BLaER1 (cell line): ENCODE results near the gene TRMT2A.

Source experiments
- H3K27ac ChIP-seq: shearing (Covaris generic); formaldehyde crosslinking; 2 replicates; pipeline ENCODE4 v1.8.1; 2022
- H3K27me3 ChIP-seq: shearing (Covaris generic); formaldehyde crosslinking; 2 replicates; pipeline ENCODE4 v1.8.1; 2022
- H3K36me3 ChIP-seq: shearing (Covaris generic); formaldehyde crosslinking; 2 replicates; pipeline ENCODE4 v1.8.1; 2022
- H3K4me1 ChIP-seq: shearing (Covaris generic); formaldehyde crosslinking; 2 replicates; pipeline ENCODE4 v1.8.1; 2022
- H3K4me2 ChIP-seq: shearing (Covaris generic); formaldehyde crosslinking; 2 replicates; pipeline ENCODE4 v1.8.1; 2022
- H3K4me3 ChIP-seq: shearing (Covaris generic); formaldehyde crosslinking; 2 replicates; pipeline ENCODE4 v1.8.1; 2022
- H3K9ac ChIP-seq: shearing (Covaris generic); formaldehyde crosslinking; 2 replicates; pipeline ENCODE4 v1.8.1; 2022
- H3K9me3 ChIP-seq: shearing (Covaris generic); formaldehyde crosslinking; 2 replicates; pipeline ENCODE4 v1.8.1; 2022
- H4K20me1 ChIP-seq: shearing (Covaris generic); formaldehyde crosslinking; 2 replicates; pipeline ENCODE4 v1.8.1; 2022
- Cebpa-rat ChIP-seq: shearing (Covaris generic); IDR thresholded peaks from 2 replicates; pipeline ENCODE4 v1.8.1; 2022

The TRMT2A gene

GRCh38 chr22:20135806-20136602, 19.0 kb upstream of the TRMT2A start:
- Histone ChIP-seq H3K4me2 (peak overlapping the region; percentile 99), H3K9me3 (no peaks in the 10 kb centered on the region), H3K9ac (peak overlapping the region; percentile 67), H3K27me3 (no peaks in the 10 kb centered on the region), H3K4me1 (peaks cover 69% of the 10 kb centered on the region), H3K36me3 (peaks cover 22% of the 10 kb centered on the region), H3K4me3 (no peak overlapping the region), H3K27ac (peak overlapping the region; percentile 69), H4K20me1 (peaks cover 89% of the 10 kb centered on the region)
- TF ChIP-seq Cebpa-rat = no peak

DNA sequence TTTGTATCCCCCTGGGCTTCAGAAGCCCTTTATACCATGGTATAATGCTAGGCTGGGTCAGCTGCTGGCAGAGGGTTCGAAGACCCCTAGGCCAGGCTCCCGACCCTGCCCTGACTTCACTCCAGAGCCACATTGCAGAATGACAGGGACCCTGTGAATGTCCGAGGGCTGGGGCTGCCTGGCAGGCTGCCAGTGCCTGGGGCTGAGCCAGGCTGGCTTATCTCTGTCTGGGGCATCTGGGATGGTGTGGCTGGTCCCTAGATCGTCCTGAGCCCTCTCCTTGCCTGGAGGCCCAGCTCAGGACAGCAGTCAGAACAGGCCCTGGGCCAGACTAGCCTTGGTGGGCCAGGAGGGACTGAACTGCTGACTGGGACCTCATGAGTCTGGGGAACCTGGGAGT, 18.2 kb upstream of the TRMT2A start:
- no peaks in the 10 kb centered on the region for H3K27me3 ChIP-seq
- peaks cover 81% of the 10 kb centered on the region for H4K20me1 ChIP-seq
- peaks cover 70% of the 10 kb centered on the region for H3K4me1 ChIP-seq
- peak overlapping the region; percentile 99 for H3K4me2 ChIP-seq
- H3K9ac ChIP-seq = peak overlapping the region; percentile 67
- no peak for TF ChIP-seq Cebpa-rat
- H3K9me3 ChIP-seq = no peaks in the 10 kb centered on the region
- H3K36me3 ChIP-seq = peaks cover 15% of the 10 kb centered on the region
- peak overlapping the region; percentile 69 for H3K27ac ChIP-seq
- H3K4me3 ChIP-seq = no peak overlapping the region

GRCh38 chr22:20133930-20134549, 17.0 kb upstream of the TRMT2A start:
- H3K27me3 ChIP-seq = no peaks in the 10 kb centered on the region
- peaks cover 3% of the 10 kb centered on the region for H3K36me3 ChIP-seq
- peak overlapping the region; percentile 99 for H3K4me2 ChIP-seq
- no peak overlapping the region for H3K27ac ChIP-seq
- H3K9ac ChIP-seq = no peak overlapping the region
- TF ChIP-seq Cebpa-rat = no peak
- H3K4me1 ChIP-seq = peaks cover 82% of the 10 kb centered on the region
- peaks cover 78% of the 10 kb centered on the region for H4K20me1 ChIP-seq
- no peaks in the 10 kb centered on the region for H3K9me3 ChIP-seq
- no peak overlapping the region for H3K4me3 ChIP-seq

DNA sequence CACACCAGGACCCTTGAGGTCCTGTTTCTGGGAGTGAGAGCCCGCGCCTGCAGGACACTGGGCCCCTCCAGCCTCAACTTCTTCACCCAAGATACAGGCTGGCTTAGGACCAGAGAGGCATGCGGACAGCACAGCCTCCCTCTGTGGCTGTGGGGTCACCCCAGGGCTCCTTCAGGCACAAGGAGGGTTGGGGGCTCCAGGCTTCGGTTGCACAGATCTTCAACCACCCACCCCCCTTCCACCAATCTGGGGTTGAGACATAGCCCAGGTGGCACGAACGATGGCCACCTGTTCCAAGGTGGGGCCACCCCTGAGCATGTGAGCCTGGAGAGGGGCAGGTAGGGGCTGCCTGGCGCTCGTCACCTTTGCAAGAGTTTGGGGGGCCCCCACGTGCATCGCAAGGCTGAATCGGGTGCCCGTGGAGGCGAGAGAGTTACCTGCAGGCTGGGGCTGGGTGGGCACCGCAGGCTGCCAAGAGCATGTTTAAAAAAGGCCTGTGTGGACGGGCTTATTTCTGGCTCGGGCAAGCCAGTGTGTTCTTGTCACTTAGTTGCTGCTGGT, 15.7 kb upstream of the TRMT2A start:
- Histone ChIP-seq H3K9me3 (no peaks in the 10 kb centered on the region), H3K4me3 (peak overlapping the region; percentile 82), H4K20me1 (peaks cover 79% of the 10 kb centered on the region), H3K27ac (peak overlapping the region; percentile 75), H3K9ac (peak overlapping the region; percentile 85), H3K36me3 (peaks cover 12% of the 10 kb centered on the region), H3K27me3 (no peaks in the 10 kb centered on the region), H3K4me2 (peak overlapping the region; percentile 99), H3K4me1 (peaks cover 87% of the 10 kb centered on the region)
- TF ChIP-seq Cebpa-rat = no peak

DNA sequence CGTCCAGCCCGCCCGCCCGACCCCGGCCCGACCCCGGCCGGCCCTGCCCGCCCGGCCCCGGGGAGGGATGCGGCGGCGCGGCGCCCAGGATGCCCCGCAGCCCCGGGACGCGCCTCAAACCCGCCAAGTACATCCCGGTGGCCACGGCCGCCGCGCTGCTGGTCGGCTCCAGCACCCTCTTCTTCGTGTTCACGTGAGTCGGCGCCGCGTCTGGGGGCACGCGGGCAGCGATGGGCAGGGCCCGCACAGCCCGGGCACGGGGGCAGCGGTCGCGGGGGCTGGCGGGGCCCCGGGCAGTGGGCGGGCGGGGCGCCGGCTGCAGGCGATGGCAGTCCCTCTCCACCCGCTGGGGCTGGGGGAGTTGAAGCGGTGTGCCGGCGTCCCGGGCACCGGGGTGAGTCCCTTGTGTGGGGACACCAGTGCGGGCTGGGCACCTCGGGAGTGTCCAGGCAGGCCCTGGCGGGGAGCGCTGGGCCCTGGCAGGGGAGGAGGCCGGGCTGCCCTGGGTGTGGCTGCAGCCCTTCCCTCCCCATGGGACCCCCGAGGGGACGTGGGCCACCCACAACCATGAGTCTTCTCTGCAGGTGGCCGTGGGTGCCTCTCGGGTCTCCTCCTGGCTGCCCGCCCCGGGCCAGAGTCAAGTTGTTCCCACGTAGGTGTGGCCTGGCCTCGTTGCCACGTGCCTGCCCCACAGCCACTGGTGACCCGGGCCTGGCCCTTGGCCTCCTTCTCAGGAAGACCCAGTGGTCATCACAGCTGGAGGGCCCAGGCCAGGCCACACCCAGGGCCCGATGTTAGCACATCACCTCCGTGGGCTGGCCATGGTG, 15.0 kb upstream of the TRMT2A start:
- Histone ChIP-seq H3K27ac (peak overlapping the region; percentile 75), H3K27me3 (no peaks in the 10 kb centered on the region), H3K4me1 (peaks cover 87% of the 10 kb centered on the region), H3K36me3 (peaks cover 19% of the 10 kb centered on the region), H4K20me1 (peaks cover 79% of the 10 kb centered on the region), H3K9ac (peak overlapping the region; percentile 85), H3K4me2 (peak overlapping the region; percentile 99), H3K9me3 (no peaks in the 10 kb centered on the region), H3K4me3 (peak overlapping the region; percentile 82)
- TF ChIP-seq Cebpa-rat = no peak

GRCh38 chr22:20131597-20131858, 14.5 kb upstream of the TRMT2A start, which contains the start of gene ZDHHC8:
TSS of gene ZDHHC8 (plus strand) at chr22:20131804. CDS start at chr22:20131948, 144 bp downstream.
- Histone ChIP-seq H3K27ac (peak within 1 kb of the TSS; percentile 88), H4K20me1 (peaks cover 78% of the 10 kb centered on the region), H3K36me3 (peaks cover 24% of the 10 kb centered on the region), H3K9ac (peak within 1 kb of the TSS; percentile 85), H3K27me3 (no peaks in the 10 kb centered on the region), H3K4me1 (peaks cover 87% of the 10 kb centered on the region), H3K4me2 (peak within 1 kb of the TSS; percentile 99), H3K9me3 (no peaks in the 10 kb centered on the region), H3K4me3 (peak within 1 kb of the TSS; percentile 82)
- TF ChIP-seq Cebpa-rat = no peak

DNA sequence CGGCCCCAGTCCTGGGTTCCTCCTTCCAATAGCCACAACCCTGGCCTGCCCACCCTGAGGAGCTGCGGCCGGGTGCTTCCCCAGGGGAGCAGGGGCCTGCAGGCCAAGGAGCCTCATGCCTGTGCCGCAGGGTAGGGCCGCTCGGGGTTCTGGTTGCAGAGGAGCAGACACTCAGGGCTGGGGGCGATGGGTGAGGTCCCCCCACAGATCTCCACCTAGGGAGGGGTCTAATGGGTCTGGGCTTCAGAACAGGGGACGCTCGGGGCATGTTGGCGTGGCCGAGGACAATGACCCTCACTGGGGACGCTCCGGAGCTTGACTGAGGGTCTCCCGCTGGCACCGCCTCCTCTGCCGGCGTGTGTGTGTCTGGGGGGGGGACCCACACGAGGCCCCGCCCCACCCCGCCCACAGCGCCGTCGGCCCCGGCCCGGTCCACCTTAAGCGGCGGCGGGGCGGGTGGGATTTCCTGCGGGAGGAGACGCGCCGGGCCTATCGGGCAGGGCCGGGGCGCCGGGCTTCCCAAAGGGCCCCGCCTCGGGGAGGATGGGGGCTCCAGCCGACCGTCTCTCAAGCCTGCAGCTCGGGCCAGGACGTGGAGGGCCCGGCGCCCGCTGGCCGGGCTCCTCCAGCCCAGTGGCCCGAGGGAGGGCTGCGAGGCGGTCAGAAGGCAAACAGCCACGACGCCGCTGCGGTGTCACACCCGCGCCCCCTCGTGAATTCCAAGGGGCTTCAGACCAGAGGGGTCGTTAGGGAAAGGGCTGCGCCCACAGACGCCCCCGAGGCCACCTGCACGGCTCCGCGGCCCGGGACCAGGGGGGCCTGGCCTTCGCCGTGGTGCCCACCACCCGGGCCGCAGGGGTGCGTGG, 13.9 kb upstream of the TRMT2A start:
- H3K9ac ChIP-seq = peak overlapping the region; percentile 85

GRCh38 chr22:20130319-20130718, 13.3 kb upstream of the TRMT2A start:
- peak overlapping the region; percentile 92 for H3K4me2 ChIP-seq
- peak overlapping the region; percentile 82 for H3K4me3 ChIP-seq

More for the DNA sequence above, 13.9 kb upstream of the TRMT2A start:
- H4K20me1 ChIP-seq = peaks cover 78% of the 10 kb centered on the region
- peak overlapping the region; percentile 88 for H3K27ac ChIP-seq
- peaks cover 87% of the 10 kb centered on the region for H3K4me1 ChIP-seq
- H3K4me3 ChIP-seq = peak overlapping the region; percentile 82
- peak overlapping the region; percentile 92 for H3K4me2 ChIP-seq
- H3K27me3 ChIP-seq = no peaks in the 10 kb centered on the region
- peaks cover 29% of the 10 kb centered on the region for H3K36me3 ChIP-seq
- no peak for TF ChIP-seq Cebpa-rat
- no peaks in the 10 kb centered on the region for H3K9me3 ChIP-seq

DNA sequence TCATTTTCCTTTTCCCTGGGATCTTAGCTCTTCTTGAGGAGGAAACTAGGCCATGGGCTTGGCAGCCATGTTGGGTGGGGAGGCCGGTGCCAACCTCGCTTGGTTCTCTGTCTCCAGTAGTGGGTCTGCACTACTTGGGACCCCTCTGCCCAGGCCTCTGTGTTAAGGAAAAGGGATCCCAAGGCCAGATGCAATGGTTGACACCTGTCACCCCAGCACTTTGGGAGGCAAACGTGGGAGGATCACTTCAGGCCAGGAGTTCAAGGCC, 12.7 kb upstream of the TRMT2A start:
- Histone ChIP-seq H3K27ac (no peak overlapping the region), H3K9me3 (no peaks in the 10 kb centered on the region), H3K36me3 (peaks cover 42% of the 10 kb centered on the region), H3K27me3 (no peaks in the 10 kb centered on the region), H3K4me2 (peak overlapping the region; percentile 92), H3K9ac (no peak overlapping the region), H4K20me1 (peaks cover 78% of the 10 kb centered on the region), H3K4me3 (no peak overlapping the region), H3K4me1 (peaks cover 87% of the 10 kb centered on the region)
- TF ChIP-seq Cebpa-rat = no peak

More at GRCh38 chr22:20130319-20130718, 13.3 kb upstream of the TRMT2A start:
- Histone ChIP-seq H3K9me3 (no peaks in the 10 kb centered on the region), H4K20me1 (peaks cover 78% of the 10 kb centered on the region), H3K36me3 (peaks cover 36% of the 10 kb centered on the region), H3K4me1 (peaks cover 87% of the 10 kb centered on the region), H3K27me3 (no peaks in the 10 kb centered on the region), H3K9ac (peak overlapping the region; percentile 85), H3K27ac (peak overlapping the region; percentile 88)
- no peak for TF ChIP-seq Cebpa-rat
